Retinal pigment epithelial cell (primary cell): ENCODE results near the gene CC2D1A.

Experiments used
- DNase-seq: peaks from one replicate; pipeline ENCODE4 v3.0.0-alpha.2; 2010; ENCODE audit warnings: low read depth
- H3K4me3 ChIP-seq: 2 replicates; pipeline ENCODE4 v1.5.1; 2011; ENCODE audit warnings: mild to moderate bottlenecking, low read length, control low read depth, moderate library complexity
- CTCF ChIP-seq: conservative IDR thresholded peaks from 2 replicates; pipeline ENCODE4 v1.5.1; 2011; ENCODE audit warnings: low read depth, low read length, control low read depth, inconsistent platforms

The CC2D1A gene

GRCh38 chr19:13884726-13885591, 21.0 kb upstream of the CC2D1A start:
- no peak for TF ChIP-seq CTCF
- no peak overlapping the region for H3K4me3 ChIP-seq
- DNase-seq = no peak

- H3K4me3 ChIP-seq = no peak overlapping the region
Observed at GRCh38 chr19:13885826-13886365, 20.1 kb upstream of the CC2D1A start.

GRCh38 chr19:13887018-13887436, 19.0 kb upstream of the CC2D1A start:
- DNase-seq = no peak
- TF ChIP-seq CTCF = no peak
- no peak overlapping the region for H3K4me3 ChIP-seq

More at GRCh38 chr19:13885826-13886365, 20.1 kb upstream of the CC2D1A start:
- TF ChIP-seq CTCF = no peak
- no peak for DNase-seq

GRCh38 chr19:13887517-13887916, 18.5 kb upstream of the CC2D1A start:
- TF ChIP-seq CTCF = no peak
- no peak for DNase-seq
- H3K4me3 ChIP-seq = no peak overlapping the region

- TF ChIP-seq CTCF = no peak
- DNase-seq = no peak
Observed at GRCh38 chr19:13888281-13888680, 17.7 kb upstream of the CC2D1A start.

GRCh38 chr19:13890136-13890535, 15.9 kb upstream of the CC2D1A start:
- no peak overlapping the region for H3K4me3 ChIP-seq
- DNase-seq = no peak
- TF ChIP-seq CTCF = no peak

More at GRCh38 chr19:13888281-13888680, 17.7 kb upstream of the CC2D1A start:
- H3K4me3 ChIP-seq = no peak overlapping the region

GRCh38 chr19:13892870-13893269, 13.1 kb upstream of the CC2D1A start:
- no peak for DNase-seq
- no peak for TF ChIP-seq CTCF
- H3K4me3 ChIP-seq = no peak overlapping the region
